HG03025 (cell line): ENCODE data around the gene FAM25G.
"Not testable (repeated sequence)": the region's sequence is repeated elsewhere in the genome, so short reads cannot be mapped to it uniquely, and the experiment has no call there.

Source experiments
- ATAC-seq: cut with Tn5 transposase; IDR thresholded peaks from one replicate; pipeline ENCODE4 v1.9.1; 2021; ENCODE audit warnings: mild to moderate bottlenecking, moderate library complexity; ENCODE audit not compliant: unreplicated experiment, low FRiP score

FAM25G gene

DNA sequence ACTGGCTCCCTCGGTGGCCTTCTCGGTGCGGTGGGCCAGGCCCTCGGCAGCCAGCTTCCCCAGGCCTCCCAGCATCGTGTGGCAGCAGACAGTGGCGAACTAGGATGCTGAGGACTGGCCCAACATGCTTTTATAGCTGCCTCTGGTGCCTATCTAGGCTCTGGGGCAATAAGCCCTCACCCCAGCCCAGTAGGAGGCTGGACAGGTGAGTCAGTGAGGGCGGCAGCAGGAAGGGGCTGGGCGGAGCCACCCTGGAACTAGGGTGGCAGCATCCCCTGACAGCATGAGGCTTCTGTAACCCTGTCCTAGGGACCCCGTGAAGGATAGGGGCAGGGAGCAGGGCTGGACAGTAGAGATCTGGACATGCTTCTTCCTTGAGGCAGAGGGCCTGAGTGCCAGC lies at the start of gene FAM25G:
TSS of gene FAM25G (minus strand) at position 101 of the 400 bp plus-strand sequence. CDS start at position 75, 26 bp downstream.
- ATAC-seq = not testable (repeated sequence)

DNA sequence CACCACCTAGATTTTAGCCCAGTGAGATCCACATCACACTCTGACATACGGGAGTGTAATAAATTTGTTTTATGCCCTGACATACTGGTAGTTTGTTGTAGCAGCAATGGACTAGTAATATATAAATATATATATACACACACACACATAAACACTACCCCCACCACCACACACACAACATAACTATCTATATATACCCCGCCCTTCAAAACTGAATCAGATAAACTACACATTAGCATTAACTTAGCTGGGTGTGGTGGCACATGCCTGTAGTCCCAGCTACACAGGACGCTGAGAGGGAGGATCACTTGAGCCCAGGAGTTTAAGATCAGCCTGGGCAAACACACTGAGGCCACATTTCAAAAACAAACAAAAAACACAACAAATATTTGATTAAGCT lies 44.9 kb upstream of the FAM25G start:
- ATAC-seq = not testable (repeated sequence)

DNA sequence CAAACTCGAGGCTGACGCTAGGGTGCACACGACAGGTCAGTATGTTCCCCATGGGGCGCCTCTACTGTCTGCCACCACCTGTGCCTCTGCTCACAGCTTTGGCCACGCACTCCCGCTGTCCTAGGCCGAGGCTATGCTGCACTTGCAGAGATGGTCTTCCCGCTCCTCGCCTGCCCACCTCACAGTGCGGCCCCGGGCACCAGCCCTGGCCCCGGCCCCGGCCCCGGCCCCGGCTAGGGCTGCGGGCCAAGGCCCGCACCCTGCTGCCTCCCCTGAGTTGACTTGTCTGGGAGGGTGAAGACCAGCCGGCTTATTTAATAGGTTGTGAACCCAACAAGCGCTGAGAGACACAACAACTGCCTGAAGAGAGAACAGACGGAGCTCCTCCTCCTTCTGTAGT lies 32.0 kb upstream of the FAM25G start, which contains the start of gene AGAP9:
TSS of gene AGAP9 (minus strand) at position 164 of the 400 bp plus-strand sequence. CDS start at position 52, 112 bp downstream.
- ATAC-seq = not testable (repeated sequence)

DNA sequence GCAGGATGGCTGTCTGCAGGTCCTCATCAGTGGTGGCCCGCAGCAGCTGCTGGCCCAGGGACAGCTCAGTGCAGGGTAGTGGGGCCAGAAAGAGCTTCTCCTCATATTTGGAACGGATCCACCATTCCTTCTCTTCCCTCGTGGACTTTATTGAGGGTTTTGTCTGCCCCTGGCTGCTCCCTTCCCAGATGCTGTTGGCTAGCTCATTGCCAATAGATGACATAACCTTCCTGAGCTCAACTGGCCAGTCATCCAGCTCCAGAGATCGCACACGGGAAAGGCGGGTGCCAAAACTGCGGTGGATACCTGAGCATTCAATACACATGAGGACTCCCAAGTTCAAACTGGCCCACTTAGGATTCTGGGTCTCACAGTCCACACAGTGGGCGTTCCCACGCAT lies 10.8 kb upstream of the FAM25G start:
- ATAC-seq = not testable (repeated sequence)

DNA sequence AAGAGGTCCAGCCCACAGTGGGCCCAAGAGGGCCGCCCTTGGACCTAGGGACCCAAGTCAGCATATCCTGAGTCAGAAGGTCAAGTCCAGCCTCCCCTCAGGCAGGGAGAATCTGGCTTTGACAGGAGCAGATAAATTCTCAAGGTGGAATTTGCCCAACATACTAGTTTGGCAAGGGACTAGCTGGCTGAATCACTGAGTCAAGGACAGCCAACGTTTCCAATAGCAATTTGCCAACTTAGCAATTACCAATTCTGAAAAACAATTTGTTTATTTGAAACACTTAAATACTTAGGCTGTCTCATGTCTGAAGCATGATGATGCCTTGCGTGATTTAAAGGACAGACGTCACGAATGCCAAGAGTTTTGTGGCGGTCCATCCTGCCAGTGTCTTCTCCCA lies 2.7 kb upstream of the FAM25G start:
- ATAC-seq = not testable (repeated sequence)

DNA sequence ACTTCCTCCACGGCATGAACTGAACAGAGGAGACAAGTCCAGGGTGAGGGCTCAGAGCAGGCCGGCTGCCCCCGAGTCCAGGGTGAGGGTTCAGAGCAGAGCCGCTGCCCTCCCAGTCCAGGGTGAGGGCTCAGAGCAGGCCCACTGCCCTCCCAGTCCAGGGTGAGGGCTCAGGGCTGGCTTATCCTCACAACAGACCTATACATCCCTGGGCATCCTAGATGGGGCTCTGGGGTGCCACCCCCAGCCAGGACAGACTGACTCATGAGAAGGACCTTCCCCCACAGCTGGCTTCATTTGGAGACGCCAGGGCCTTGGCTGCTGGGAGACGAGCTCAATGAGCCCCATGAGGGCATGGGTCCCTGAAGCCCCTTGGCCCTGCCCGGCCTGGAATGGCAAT lies 1.9 kb downstream of the FAM25G start:
- ATAC-seq = not testable (repeated sequence)

DNA sequence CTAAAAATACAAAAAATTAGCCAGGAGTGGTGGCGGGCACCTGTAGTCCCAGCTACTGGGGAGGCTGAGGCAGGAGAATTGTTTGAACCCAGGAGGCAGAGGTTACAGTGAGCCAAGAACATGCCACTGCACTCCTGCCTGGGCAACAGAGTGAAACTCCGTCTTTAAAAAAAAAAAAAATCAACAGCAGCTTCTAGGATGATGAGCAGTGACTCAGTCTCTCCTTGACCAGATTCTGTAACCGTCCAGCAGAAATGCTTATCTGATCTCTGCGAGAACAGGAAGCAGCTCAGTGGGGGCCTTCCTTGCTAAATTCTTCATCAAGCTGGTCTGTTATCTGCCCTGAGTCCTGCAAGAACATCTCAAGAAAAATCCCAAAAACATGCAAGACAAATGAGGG lies 5.6 kb downstream of the FAM25G start:
- ATAC-seq = not testable (repeated sequence)

DNA sequence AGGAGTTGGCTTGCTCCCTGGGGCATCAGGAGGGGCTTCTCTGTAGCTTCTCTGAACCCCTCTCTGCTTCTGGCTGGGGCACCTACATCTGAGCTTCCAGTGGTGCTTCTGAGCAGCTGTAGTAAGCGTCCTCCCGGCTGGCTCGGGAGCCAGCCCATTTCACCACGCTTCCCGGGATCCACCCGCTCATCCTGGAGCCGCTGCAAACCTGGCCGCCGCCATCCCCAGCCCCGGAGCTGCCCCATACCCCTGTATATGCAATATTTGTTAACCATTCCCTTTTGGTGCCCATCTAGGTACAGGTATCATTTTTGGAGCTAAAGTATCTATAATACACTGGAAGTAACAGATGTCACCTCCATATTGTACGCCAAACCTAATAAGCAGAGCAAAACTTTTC lies 6.7 kb downstream of the FAM25G start:
- ATAC-seq = not testable (repeated sequence)

DNA sequence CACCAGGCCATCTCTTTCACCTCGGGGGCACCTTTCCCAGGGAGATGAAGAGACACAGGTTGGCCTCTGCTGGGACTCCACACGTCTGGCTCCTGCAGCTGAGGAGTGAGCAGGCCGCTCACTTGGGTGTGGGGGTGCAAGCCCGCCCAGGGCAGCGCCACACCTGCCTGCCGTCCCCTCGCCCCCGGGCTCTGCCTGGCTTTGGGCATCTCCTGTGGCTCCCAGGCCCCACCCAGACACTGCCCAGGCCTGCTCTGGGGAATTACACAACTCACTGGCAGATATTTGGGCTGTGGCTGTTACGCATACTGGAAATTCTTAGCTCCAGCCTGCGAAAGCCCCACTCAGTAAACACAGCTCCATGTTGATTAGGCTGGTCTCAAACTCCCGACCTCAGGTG lies 7.6 kb downstream of the FAM25G start, which contains the start of gene ANXA8:
TSS of gene ANXA8 (minus strand) at position 193 of the 400 bp plus-strand sequence. CDS start at position 11, 182 bp downstream.
- not testable (repeated sequence) for ATAC-seq

DNA sequence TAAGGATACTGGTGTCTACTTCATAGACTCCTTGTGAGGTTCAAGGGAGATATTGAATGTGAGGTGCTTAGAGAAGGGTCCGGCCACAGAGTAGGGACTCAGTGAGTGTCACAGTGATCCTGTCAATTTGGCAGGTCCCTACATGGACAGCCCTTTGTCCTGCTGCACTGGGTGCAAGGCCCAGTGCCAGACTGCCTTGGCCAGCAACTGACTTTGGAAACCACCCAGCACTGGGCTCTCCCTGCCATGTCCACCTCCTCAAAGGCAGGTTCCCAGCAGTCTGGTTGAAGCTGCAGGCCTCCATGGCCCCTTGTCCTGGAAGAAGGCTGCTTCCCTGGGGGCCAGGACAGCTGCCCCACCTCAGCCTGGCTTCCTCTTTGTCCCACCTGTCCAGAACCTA lies 9.1 kb downstream of the FAM25G start:
- not testable (repeated sequence) for ATAC-seq

DNA sequence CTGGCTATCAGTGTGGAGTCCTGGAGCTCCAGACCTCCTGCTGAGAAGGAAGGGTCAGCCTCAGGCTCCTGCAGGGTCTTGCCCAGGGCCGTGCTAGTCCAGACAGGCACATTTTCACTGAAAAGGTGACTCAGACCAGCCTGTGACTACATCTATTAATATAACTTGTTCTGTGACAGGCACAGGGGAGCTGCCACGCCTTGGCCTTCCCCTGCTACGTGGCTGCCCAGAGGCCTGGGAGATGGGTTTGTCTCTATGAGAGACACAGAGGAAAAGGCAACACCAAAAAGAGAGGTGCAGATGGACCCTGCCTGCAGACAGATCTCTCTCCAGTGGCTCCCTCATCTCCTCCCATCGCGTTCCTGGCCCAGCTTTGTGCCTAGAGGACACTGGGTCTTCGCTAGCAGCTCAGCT lies 9.7 kb downstream of the FAM25G start:
- not testable (repeated sequence) for ATAC-seq

DNA sequence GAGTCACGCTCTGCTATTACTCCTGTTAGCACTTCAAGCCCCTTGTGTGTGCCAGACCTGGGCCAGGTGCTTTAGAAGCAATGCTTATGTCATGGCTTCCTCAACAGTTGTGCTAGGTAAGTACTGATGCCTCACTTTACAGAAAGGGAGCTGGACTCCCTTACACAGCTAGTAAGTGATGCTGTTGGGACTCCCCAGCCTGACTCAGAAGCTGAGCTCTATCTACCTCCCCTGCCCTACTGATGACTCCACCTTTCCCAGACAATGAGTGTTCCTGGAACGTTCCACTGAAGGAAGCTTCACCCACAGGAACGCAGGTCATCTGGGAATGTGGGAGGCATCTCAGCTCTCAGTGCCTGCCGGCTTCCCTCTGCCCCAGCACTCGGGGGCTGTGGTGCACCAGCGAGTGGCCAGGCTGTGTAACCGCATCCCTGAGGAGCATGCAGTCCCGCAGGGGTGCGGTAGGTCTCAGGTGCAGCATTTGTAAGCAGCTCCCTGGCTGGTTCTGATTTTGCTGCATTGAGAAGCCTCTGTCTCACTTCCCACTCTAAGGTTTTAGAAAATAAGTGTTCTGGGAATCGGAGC lies 10.2 kb downstream of the FAM25G start:
- not testable (repeated sequence) for ATAC-seq

DNA sequence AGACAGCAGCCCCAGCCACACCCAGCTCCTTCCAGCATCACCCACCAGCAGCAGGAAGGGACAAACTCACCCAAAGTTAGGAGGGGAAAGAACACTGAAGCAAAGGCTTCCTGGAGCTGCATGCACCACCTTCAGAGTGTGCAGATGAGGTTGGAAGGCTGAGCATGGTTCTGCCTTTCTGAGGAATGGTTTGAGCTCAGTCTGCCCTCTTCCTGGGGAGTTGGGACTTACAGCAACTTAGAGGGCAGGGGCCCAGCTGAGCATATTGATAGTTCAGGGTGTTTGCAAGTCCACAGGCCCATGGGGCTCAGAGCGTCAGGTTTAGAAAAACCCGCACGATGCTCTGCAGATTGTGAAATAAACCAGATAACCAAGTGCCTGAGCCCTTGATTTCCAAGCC lies 11.4 kb downstream of the FAM25G start:
- not testable (repeated sequence) for ATAC-seq

DNA sequence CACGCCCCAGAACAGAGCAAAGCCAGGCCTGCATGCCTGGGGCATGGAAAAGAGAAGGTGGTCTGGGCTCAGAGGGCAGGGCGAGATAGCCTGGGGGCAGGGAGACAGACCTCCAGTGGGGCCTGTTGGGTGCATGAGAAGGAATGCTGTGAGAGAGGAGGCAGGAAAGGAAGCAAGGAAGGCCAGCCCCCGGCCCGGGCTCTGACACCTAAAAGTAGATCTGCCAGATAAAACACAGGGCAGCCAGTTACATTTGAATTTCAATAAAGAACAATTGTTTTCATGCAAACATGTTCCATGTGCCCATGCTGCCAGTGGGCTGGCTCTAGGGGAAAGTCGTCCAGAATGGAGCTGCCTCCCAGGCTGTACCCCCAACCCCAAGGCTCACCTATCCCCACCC lies 13.4 kb downstream of the FAM25G start:
- not testable (repeated sequence) for ATAC-seq

DNA sequence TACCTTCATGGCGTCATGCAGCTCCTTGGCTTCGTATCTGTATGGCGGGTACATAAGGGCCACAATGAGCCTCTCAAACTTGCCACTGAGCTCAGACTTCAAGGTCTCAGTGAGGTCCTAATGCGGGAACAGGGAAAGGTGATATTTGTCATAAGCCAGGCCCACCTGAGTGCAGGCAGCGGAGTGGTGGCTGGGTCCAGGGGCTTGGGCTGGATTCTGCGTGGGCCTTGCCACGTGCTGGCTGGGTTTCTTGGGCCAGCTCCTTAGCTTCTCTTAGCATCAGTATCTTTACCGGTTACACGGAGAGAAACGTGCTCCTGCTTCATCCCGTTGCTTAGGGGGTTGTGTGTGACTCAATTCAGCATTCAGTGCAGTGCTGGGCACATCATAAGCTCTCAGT lies 14.4 kb downstream of the FAM25G start:
- not testable (repeated sequence) for ATAC-seq

DNA sequence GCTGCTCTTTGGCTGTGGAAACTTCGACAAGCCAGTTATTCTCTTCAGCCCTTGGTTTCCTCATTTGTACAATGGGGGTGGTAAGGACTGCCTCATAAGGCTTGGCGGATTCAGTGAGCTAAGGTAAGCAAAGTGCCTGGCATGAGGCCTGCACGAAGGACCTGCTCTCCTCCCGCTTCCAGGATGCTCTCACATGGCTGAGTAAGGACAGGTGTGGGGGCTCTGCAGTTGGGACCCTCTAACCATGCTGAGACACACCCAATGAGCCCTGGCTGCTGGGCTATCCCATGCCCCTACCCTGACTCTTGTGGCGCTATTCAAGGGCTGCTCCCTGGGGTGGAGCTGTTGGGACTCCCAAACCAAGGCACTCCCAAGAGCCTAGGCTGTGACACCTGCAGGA lies 16.4 kb downstream of the FAM25G start:
- not testable (repeated sequence) for ATAC-seq

DNA sequence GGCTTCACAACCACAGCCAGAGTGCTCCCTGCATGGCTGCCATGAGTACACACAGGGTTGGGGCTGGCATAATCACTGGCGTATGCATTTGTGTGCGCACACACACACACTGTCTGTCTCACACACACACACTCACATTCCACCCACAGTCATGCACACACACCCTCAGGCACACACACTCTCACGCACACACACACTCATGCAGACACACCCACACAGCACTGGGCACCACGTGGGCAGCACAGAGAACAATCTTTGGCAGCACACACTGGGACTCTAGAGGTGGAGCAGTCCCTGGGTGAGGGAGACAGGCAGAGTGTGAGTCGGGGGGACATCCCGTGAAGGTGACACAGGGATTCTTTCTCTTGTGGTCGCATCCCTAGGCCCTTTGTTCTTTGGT lies 18.0 kb downstream of the FAM25G start:
- not testable (repeated sequence) for ATAC-seq

DNA sequence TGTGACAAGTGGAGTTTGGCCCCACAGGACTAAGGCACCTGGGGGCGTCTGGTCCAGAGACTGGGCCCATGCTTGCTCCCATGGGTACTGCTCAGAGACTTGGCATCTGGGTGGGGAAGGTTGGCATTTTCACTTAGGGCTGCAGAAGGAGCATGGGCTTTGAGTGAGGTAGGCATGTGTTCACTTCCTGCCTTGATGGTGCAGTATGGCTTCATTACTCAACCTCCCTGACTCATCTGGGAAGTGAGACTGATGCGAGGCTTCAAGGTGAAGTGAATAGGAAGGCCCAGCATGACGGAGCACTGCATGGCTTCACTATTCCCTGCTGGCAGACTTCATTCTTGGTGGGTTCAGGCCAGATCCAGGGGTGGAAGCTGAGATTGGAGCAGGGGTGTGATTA lies 18.9 kb downstream of the FAM25G start:
- not testable (repeated sequence) for ATAC-seq

DNA sequence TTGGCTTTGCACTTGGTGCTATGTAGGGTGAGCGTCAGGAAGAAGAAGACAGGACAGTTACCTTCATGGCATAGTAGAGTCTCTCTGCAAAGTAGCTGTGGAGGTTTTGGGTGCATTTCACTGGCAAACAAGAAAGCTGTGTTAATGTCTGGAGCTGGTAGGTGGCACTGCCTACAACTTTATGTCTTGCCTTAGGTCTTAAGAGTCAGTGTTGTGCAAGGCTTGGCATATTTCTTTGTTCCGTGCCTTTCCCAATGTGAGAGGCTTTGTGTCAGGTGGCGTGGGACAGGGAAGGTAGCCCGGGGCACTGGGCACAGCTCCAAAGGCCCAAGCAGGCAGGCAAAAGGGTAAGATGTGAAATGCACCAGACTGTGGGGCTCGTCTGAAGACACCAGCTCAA lies 19.4 kb downstream of the FAM25G start:
- not testable (repeated sequence) for ATAC-seq

DNA sequence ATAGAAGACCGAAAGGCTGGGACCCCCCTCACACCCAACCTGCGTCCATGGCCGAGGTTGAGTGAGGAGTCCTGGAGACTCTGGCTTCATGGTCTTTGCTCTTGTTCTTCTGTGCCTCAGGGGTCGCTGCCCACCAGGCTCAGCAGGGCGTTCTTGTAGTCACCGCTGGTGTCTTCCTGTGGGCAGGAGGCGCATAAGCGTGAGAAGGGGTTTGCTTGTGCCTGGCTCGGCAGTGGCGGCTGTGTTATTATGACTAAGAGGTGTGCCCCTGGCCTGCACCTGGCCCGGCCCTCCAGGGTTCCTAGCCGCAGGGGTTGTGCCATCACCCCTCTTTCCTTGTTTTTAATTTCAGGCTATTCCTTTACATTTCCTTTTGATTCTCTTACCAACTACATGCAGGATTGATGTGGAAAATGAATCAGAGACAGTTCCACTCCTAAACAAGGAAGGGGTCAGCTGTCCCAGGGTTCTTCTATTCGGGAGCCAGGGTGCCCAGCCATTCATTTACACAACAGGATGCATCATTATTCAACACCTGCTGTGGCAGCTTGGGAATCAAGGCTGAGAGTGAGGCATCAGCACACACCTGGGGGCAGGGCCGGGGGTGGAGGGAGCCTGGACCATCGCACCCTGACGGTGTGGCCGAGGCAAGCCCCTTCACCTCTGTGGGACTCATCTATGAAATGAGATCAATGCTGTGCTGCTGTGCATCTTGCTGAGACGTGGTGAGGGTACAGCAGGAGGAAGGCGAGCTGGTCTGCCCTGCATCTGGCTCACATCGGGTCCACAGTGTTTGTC lies 22.6 kb downstream of the FAM25G start:
- not testable (repeated sequence) for ATAC-seq

DNA sequence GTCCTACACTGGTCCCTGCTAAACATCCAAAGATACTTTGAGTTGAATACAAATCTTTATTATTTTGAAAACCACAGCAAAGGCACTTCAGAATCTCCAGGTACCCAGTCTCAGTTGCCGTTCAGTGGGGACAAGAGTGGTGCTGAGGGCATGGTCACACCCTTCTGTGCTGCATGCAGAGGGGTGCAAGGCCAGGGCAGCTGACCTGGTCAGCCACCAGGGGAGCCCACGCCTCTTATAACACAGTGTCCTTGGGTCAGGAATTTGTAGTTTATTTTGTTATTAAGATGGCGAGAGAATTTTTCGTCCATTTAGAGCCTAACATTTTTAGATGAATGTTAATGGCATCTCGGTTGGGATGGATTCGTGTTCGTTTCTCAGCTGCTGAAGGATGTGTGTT lies 23.5 kb downstream of the FAM25G start:
- ATAC-seq = not testable (repeated sequence)
